HepG2 (cell line): ENCODE data around the gene CDC42BPG. TPM values are rescaled to one million over a fixed set of nuclear protein-coding genes. Genes with fewer than 3 reads are reported as not detected.

Experiments used
- ATAC-seq: fragments of 200-7000 bp; cut with Tn5 transposase; 3 replicates; pipeline ENCODE4 v1.9.1; 2020; ENCODE audit warnings: mild to moderate bottlenecking, moderate library complexity
- BruUV-seq: library from RNA; stranded (reverse); fragments of 400-500 nt; replicated peaks from 2 replicates; lab custom pipeline; 2021; lab: Mats Ljungman, UMichigan
- CTCF ChIA-PET: fragments of 300-600 bp; formaldehyde crosslinking; extraction: SDS; loops from one replicate; lab custom pipeline; 2021; ENCODE audit warnings: low total read pairs, inconsistent platforms, low intra/inter-chr PET ratio; lab: Yijun Ruan, JAX
- POLR2A ChIA-PET: fragments of 350-600 bp; sonication (Branson Sonifier 250); formaldehyde crosslinking; loops from one replicate; lab custom pipeline; 2020; ENCODE audit warnings: antibody characterized with exemption, inconsistent platforms; lab: Yijun Ruan, JAX
- DNase-seq: peaks from one replicate; pipeline ENCODE4 v3.0.0-alpha.2; 2015; ENCODE audit warnings: low spot score
- FAIRE-seq: peaks from 3 replicates; lab custom pipeline; 2011; peaks lifted over from hg19 to GRCh38; lab: Jason Lieb, UNC
- H2AFZ ChIP-seq: one replicate; pipeline ENCODE4 v1.6.1; 2011; ENCODE audit warnings: low read length, inconsistent platforms
- H3K27ac ChIP-seq: fragments of 300-600 bp; 3 replicates; pipeline ENCODE4 v1.8.0; 2011; ENCODE audit warnings: mixed run types, mild to moderate bottlenecking, mixed read lengths, low read length, inconsistent platforms; ENCODE audit not compliant: insufficient read depth; ENCODE audit errors: extremely low read length
- H3K27me3 ChIP-seq, 2 experiments: fragments of 200-600 bp in 1 of 2; 2 replicates in 1 of 2; 3 replicates in 1 of 2; pipeline versions ENCODE4 v1.6.0 to v1.8.0; 2011; ENCODE audit warnings: low read length in 2 of 2, mild to moderate bottlenecking in 2 of 2, moderate library complexity in 2 of 2, inconsistent platforms in 1 of 2; ENCODE audit not compliant: insufficient read depth in 2 of 2, control insufficient read depth in 1 of 2
- H3K36me3 ChIP-seq, 2 experiments: fragments of 200-600 bp in 1 of 2; replicated peaks in 1 of 2; 2 replicates in 1 of 2; 3 replicates in 1 of 2; pipeline versions ENCODE4 v1.5.1 to v1.8.0; 2011; ENCODE audit warnings: low read length in 2 of 2, inconsistent platforms in 1 of 2; ENCODE audit not compliant: insufficient read depth in 2 of 2, control insufficient read depth in 1 of 2
- H3K4me1 ChIP-seq: 2 replicates; pipeline ENCODE4 v1.5.1; 2012; ENCODE audit warnings: low read length, inconsistent platforms; ENCODE audit not compliant: insufficient read depth
- H3K4me2 ChIP-seq: 2 replicates; pipeline ENCODE4 v1.6.0; 2011; ENCODE audit warnings: low read depth, low read length, inconsistent platforms
- H3K4me3 ChIP-seq, 3 experiments: fragments of 200-600 bp in 1 of 3; sonication (generic), shearing (Covaris generic) in 1 of 3; replicated peaks in 1 of 3; 2 replicates each; pipeline ENCODE4 v1.5.1; 2011 to 2016; ENCODE audit warnings: low read length in 3 of 3, inconsistent platforms in 2 of 3, low read depth in 2 of 3, mild to moderate bottlenecking in 2 of 3, control low read depth in 1 of 3, mixed read lengths in 1 of 3; ENCODE audit not compliant: insufficient read depth in 1 of 3
- H3K79me2 ChIP-seq: one replicate; pipeline ENCODE4 v1.6.1; 2011; ENCODE audit warnings: low read length, inconsistent platforms; ENCODE audit not compliant: insufficient read depth
- H3K9ac ChIP-seq: 2 replicates; pipeline ENCODE4 v1.6.0; 2011; ENCODE audit warnings: mild to moderate bottlenecking, low read depth, low read length, inconsistent platforms; ENCODE audit not compliant: insufficient read depth
- H3K9me3 ChIP-seq: 2 replicates; pipeline ENCODE4 v1.5.1; 2012; ENCODE audit warnings: mild to moderate bottlenecking, low read length
- H4K20me1 ChIP-seq: 2 replicates; pipeline ENCODE4 v1.6.0; 2011; ENCODE audit warnings: inconsistent platforms, mild to moderate bottlenecking, low read length, moderate library complexity; ENCODE audit not compliant: insufficient read depth
- AGO2 ChIP-seq: fragments of 200-400 bp; formaldehyde crosslinking; optimal IDR thresholded peaks from 2 replicates; pipeline ENCODE3; 2017; ENCODE audit warnings: mild to moderate bottlenecking, low read depth, low read length, moderate library complexity
- DNMT3B ChIP-seq: conservative IDR thresholded peaks from 2 replicates; pipeline ENCODE4 v1.6.1; 2016; ENCODE audit warnings: missing biosample characterization, control low read depth
- MZF1 ChIP-seq: sonication (generic); formaldehyde crosslinking; IDR thresholded peaks from 2 replicates; pipeline ENCODE4 v1.8.1; 2023; ENCODE audit warnings: mild to moderate bottlenecking, missing genetic modification reagents, borderline replicate concordance
- POLR2A ChIP-seq, 2 experiments: IDR thresholded peaks; 2 replicates each; pipeline ENCODE4 v1.6.1; 2011; ENCODE audit warnings: low read depth in 2 of 2, low read length in 2 of 2, mild to moderate bottlenecking in 1 of 2, moderate library complexity in 1 of 2; ENCODE audit not compliant: insufficient read depth in 1 of 2
- WGBS: methylation state at CpG from one replicate; pipeline ENCODE4 v1.1.6; 2017; ENCODE audit warnings: low lambda C conversion rate; 5-methylcytosine and 5-hydroxymethylcytosine counted together
- in situ Hi-C: cut with HindIII; loops from 2 replicates; pipeline ENCODE4 v1.10.0; 2017; ENCODE audit warnings: low pct_unique_long_range_greater_than_20kb; ENCODE audit not compliant: extremely low pct_ligation_motif_present
- intact Hi-C: fragments of 100-400 bp; cut with micrococcal nuclease; formaldehyde crosslinking; loops from one replicate; pipeline ENCODE4 v1.10.0; 2022; ENCODE audit not compliant: unreplicated experiment
- polyA plus RNA-seq, 8 experiments: library from polyadenylated mRNA; depleted of rRNA in 3 of 8; stranded (reverse) in 7 of 8; unstranded in 1 of 8; fragments of >200 nt; fragmentation: Illumina TruSeq in 4 of 8; extraction: Trizol in 4 of 8; gene quantifications; 2 replicates each; pipeline versions ENCODE4 v1.2.1 to v1.2.3, GENCODE V29; 2011 to 2016; ENCODE audit warnings: low read depth in 4 of 8, missing spikeins in 1 of 8, mixed read lengths in 1 of 8; ENCODE audit not compliant: insufficient read depth in 1 of 8
- total RNA-seq, 5 experiments: library from RNA; depleted of rRNA; stranded (reverse); fragments of >200 nt; fragmentation: Illumina TruSeq; extraction: Trizol; gene quantifications; 2 replicates each; pipeline ENCODE4 v1.2.3, GENCODE V29; 2016; ENCODE audit warnings: low read depth in 1 of 5

Gene CDC42BPG
- total and polyA plus RNA-seq, 2 of the 13 experiments (the other 11 are each of a cell fraction or from before 2014, with no cell fraction given), result 0.55 to 1.4 TPM

- H3K9ac ChIP-seq, result no peak overlapping the region
- no peaks in the 10 kb centered on the region for H4K20me1 ChIP-seq
- no TSS peak for BruUV-seq
- in situ Hi-C loops (no loop called here), intact Hi-C loops (no loop called here)
- no peak overlapping the region for H2AFZ ChIP-seq
- TF ChIP-seq MZF1 (no peak), AGO2 (peak; percentile 71)
- H3K4me1 ChIP-seq, result peaks cover 56% of the 10 kb centered on the region
- H3K27ac ChIP-seq, result no peak overlapping the region
- ATAC-seq (no peak), DNase-seq (no peak), FAIRE-seq (no peak)
- ChIA-PET POLR2A (no interaction called here), CTCF (no interaction called here)
- 96% methylated on average over 18 of the region's 24 CpGs for WGBS
- no peak overlapping the region for H3K4me2 ChIP-seq
- no peaks in the 10 kb centered on the region for H3K9me3 ChIP-seq
- H3K4me3 ChIP-seq, result no peak overlapping the region
- H3K36me3 ChIP-seq, result peaks cover 6 to 12% of the 10 kb centered on the region in 2 experiments; a peak in 3 of 5 replicates
- H3K79me2 ChIP-seq, result no peaks in the 10 kb centered on the region
- H3K27me3 ChIP-seq, result no peaks in the 10 kb centered on the region
Observed at GRCh38 chr11:64852804-64853509, 8.5 kb upstream of the CDC42BPG start.

- H3K79me2 ChIP-seq, result no peaks in the 10 kb centered on the region
- WGBS, result 97% methylated on average over 5 of the region's 8 CpGs
- H4K20me1 ChIP-seq, result no peaks in the 10 kb centered on the region
- peaks cover 6 to 8% of the 10 kb centered on the region in 2 experiments; a peak in 3 of 5 replicates for H3K36me3 ChIP-seq
- in situ Hi-C loops, result no loop called here
- H2AFZ ChIP-seq, result no peak overlapping the region
- no TSS peak for BruUV-seq
- H3K9me3 ChIP-seq, result no peaks in the 10 kb centered on the region
- TF ChIP-seq POLR2A (IDR thresholded peaks at IDR 0.05; ENCODE audit: insufficient read depth in 1 of 2, low read depth in 2 of 2, low read length in 2 of 2), result 0 out of 4 replicates have a peak, but pooled peaks of 1 of the 2 experiments have one; percentile 28
- no peak for TF ChIP-seq DNMT3B (CRISPR knock-in tag)
- TF ChIP-seq, all 625 proteins: peak for 1
- no peak for ATAC-seq
- Histone ChIP-seq H3K4me2 (no peak overlapping the region), H3K4me1 (peaks cover 62% of the 10 kb centered on the region), H3K4me3 (no peak overlapping the region), H3K9ac (no peak overlapping the region), H3K27ac (no peak overlapping the region), H3K27me3 (no peaks in the 10 kb centered on the region)
- CTCF ChIA-PET, result no interaction called here
- POLR2A ChIA-PET, result interaction anchor here (1.2 kb wide), 1 partner anchor 34 kb away, joined by 3 read pairs; no protein-coding TSS in a partner anchor
- DNase-seq, result no peak
- no peak for FAIRE-seq
- intact Hi-C loops, result loop anchor here (1.0 kb wide), 1 partner anchor 18 kb away; no protein-coding TSS in a partner anchor
Observed at GRCh38 chr11:64851831-64852351, 7.4 kb upstream of the CDC42BPG start.
